VCaP (cell line): ENCODE measurements around the gene C11orf54.
A peak's percentile ranks its signal among the peaks of the same experiment; 100 is the strongest.

Experiments
- H3K27ac ChIP-seq: fragments of 450-650 bp; 2 replicates; pipeline ENCODE4 v1.5.1; 2017
- TF ChIP-seq, protein P1 (sequence below): fragments of 450-650 bp; conservative IDR thresholded peaks from 2 replicates; pipeline ENCODE4 v1.5.1; 2017; ENCODE audit warnings: mild to moderate bottlenecking, moderate library complexity

Gene C11orf54

DNA sequence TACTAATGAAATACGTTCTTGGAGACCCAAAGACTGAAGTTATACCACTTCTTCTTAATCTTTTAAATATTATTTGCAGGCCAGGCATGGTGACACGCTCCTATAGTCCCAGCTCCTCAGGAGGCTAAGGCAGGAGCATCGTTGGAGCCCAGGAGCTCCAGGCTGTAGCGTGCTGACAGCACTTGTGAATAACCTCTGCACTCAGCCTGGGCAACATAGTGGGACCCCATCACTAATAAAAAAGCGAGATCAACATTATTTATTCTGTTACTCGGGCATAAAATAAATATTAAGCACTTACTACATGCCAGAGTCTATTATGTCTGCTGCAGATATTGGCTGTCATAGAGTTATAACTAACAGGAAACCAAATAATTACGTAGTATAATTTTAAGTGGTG is 41.9 kb downstream of the C11orf54 start:
- peak overlapping the region; percentile 98 for H3K27ac ChIP-seq

GRCh38 chr11:93783765-93784144 is 42.3 kb downstream of the C11orf54 start:
- peak overlapping the region; percentile 98 for H3K27ac ChIP-seq

More for the DNA sequence above, 41.9 kb downstream of the C11orf54 start:
- TF ChIP-seq, protein P1, sequence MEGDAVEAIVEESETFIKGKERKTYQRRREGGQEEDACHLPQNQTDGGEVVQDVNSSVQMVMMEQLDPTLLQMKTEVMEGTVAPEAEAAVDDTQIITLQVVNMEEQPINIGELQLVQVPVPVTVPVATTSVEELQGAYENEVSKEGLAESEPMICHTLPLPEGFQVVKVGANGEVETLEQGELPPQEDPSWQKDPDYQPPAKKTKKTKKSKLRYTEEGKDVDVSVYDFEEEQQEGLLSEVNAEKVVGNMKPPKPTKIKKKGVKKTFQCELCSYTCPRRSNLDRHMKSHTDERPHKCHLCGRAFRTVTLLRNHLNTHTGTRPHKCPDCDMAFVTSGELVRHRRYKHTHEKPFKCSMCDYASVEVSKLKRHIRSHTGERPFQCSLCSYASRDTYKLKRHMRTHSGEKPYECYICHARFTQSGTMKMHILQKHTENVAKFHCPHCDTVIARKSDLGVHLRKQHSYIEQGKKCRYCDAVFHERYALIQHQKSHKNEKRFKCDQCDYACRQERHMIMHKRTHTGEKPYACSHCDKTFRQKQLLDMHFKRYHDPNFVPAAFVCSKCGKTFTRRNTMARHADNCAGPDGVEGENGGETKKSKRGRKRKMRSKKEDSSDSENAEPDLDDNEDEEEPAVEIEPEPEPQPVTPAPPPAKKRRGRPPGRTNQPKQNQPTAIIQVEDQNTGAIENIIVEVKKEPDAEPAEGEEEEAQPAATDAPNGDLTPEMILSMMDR = no peak

DNA sequence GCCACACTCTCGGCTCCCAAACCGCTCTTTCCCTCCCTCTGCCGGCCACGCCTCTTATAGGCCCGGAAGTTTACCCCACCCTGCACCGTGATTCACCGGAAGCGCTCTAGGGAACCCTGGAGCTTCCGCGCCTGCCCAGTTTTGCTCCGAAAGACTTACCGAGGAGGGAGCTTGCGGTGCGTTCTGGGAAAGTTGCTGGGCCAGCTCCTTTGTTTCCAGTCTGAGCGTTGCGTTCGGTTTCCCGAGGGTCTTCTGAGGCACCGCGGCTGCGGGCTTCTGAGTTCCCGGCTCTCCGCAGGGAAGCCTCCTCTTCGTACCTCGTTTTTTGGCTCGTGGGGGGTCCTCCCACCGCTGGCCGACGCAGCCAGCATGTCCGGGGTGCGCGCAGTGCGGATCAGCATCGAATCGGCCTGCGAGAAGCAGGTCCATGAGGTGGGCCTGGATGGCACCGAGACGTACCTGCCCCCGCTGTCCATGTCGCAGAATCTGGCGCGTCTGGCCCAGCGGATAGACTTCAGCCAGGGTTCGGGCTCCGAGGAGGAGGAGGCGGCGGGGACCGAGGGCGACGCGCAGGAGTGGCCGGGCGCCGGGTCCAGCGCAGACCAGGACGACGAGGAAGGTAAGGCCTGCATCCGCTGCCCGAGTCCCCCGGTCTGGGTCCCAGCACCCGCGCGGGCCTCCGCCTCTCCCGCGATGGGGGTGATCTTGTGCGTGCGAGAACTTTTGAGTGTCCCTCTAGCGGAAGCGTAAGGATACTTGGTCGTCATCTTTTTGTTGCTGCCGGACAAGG is 42.9 kb downstream of the C11orf54 start, which contains the start of gene MED17:
Gene MED17, plus strand, starts transcription at position 138 of the 790 bp plus-strand sequence. Its CDS starts 232 bp downstream, at position 370.
- H3K27ac ChIP-seq = peak within 1 kb of the TSS; percentile 98
- TF ChIP-seq, protein P1 = peak; percentile 56

More at GRCh38 chr11:93783765-93784144, 42.3 kb downstream of the C11orf54 start:
- TF ChIP-seq, protein P1 = no peak

DNA sequence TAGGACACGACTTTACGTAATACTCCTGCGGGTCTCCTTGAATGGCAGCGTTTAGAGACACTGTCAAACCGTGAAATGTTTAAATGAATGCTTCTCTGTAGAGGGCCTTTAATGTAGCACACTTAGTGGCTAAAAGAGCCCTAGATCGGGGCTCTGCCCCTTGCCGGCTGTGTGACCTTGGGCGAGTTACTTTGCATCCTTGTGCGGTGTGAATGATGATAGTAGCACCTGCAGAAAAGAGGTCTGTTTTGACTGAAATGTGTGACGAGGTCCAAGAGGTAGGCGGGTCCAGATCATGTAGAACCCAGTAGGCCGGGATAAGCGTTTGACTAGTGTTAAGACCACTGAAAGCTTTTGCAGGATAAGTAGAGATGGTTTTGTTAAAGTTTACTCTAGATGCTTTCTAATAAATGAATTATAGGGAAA is 43.5 kb downstream of the C11orf54 start:
- H3K27ac ChIP-seq = peak overlapping the region; percentile 98
- TF ChIP-seq, protein P1 = 0 out of 2 replicates have a peak, but pooled peaks have one; percentile 3

DNA sequence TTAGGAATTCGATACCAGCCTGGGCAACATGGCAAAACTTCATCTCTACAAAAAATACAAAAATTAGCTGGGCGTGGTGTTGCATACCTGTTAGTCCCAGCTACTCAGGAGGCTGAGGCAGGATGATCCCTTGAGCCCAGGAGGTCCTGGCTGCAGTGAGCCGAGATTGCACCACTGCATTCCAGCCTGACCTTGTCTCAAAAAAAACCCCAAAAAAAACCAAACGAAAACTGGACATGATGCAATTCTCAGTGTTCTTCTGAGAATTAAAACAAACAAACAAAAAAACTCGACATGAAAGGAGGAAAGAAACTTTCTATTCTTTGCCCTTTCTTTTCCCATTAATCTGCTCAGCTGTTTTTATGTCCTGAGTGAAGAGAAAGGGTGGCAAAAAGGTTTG is 50.0 kb downstream of the C11orf54 start:
- H3K27ac ChIP-seq = no peak overlapping the region
- TF ChIP-seq, protein P1 = no peak

GRCh38 chr11:93796441-93797231 is 55.2 kb downstream of the C11orf54 start:
- no peak overlapping the region for H3K27ac ChIP-seq

DNA sequence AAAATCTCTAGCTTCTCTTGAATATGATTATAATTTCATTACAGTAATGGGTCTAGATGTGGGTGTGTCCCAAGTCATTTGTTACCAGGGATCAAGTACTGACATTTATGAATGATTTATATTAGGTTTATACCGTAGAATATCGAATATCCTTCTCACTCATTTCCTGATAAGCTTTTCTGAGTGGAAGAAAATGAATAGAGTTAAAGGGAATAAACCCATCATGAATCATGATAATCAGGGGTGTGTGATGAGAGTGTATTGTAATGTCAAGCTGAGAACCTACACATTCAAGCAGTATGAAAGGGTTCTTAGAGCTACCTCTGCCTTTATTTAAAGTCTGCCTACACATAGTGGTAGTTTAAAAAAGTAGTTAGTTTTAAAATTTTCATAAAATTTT is 59.9 kb downstream of the C11orf54 start:
- TF ChIP-seq, protein P1 = no peak
- no peak overlapping the region for H3K27ac ChIP-seq

More at GRCh38 chr11:93796441-93797231, 55.2 kb downstream of the C11orf54 start:
- TF ChIP-seq, protein P1 = no peak
